C4-2B (cell line): ENCODE data around the gene DNAJB4.

Experiments used
- ZFX ChIP-seq: fragments of 450-650 bp; IDR thresholded peaks from 2 replicates; pipeline ENCODE4 v1.6.1; 2017
- TF ChIP-seq, protein P1 (sequence below): fragments of 450-650 bp; conservative IDR thresholded peaks from 2 replicates; pipeline ENCODE4 v1.5.1; 2017; ENCODE audit warnings: mild to moderate bottlenecking

DNA sequence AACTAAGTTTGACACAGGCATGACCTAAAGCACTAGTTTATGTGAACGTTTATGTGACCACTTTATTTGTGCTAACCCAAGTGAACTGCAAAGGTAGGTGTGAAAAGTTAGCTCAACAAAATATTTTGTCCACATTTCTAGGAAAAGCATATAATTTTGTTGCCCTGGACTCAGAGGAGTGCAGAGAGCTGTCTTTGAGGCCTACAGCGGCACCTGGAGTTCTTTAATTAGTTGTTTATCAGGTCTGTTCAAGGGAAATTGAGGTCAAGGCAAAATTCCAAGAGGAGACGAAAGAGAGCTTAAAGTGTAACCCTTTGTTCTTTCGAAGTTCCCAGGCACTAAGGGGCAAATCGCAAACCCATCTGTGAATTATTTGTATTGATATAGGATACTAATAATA lies 42.4 kb downstream of the DNAJB4 start:
- TF ChIP-seq, protein P1, sequence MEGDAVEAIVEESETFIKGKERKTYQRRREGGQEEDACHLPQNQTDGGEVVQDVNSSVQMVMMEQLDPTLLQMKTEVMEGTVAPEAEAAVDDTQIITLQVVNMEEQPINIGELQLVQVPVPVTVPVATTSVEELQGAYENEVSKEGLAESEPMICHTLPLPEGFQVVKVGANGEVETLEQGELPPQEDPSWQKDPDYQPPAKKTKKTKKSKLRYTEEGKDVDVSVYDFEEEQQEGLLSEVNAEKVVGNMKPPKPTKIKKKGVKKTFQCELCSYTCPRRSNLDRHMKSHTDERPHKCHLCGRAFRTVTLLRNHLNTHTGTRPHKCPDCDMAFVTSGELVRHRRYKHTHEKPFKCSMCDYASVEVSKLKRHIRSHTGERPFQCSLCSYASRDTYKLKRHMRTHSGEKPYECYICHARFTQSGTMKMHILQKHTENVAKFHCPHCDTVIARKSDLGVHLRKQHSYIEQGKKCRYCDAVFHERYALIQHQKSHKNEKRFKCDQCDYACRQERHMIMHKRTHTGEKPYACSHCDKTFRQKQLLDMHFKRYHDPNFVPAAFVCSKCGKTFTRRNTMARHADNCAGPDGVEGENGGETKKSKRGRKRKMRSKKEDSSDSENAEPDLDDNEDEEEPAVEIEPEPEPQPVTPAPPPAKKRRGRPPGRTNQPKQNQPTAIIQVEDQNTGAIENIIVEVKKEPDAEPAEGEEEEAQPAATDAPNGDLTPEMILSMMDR, result no peak
- no peak for TF ChIP-seq ZFX
